NCI-H446 treated with DMSO at 0.1 percent for 48 hours (cell line): Measurements from ENCODE around the gene LRP6.
"Not testable (repeated sequence)": the region's sequence is repeated elsewhere in the genome, so short reads cannot be mapped to it uniquely, and the experiment has no call there.

ENCODE experiments used
- DNase-seq: peaks from one replicate; lab custom pipeline; 2025; lab: John Stamatoyannopoulos, UW

LRP6 gene

DNA sequence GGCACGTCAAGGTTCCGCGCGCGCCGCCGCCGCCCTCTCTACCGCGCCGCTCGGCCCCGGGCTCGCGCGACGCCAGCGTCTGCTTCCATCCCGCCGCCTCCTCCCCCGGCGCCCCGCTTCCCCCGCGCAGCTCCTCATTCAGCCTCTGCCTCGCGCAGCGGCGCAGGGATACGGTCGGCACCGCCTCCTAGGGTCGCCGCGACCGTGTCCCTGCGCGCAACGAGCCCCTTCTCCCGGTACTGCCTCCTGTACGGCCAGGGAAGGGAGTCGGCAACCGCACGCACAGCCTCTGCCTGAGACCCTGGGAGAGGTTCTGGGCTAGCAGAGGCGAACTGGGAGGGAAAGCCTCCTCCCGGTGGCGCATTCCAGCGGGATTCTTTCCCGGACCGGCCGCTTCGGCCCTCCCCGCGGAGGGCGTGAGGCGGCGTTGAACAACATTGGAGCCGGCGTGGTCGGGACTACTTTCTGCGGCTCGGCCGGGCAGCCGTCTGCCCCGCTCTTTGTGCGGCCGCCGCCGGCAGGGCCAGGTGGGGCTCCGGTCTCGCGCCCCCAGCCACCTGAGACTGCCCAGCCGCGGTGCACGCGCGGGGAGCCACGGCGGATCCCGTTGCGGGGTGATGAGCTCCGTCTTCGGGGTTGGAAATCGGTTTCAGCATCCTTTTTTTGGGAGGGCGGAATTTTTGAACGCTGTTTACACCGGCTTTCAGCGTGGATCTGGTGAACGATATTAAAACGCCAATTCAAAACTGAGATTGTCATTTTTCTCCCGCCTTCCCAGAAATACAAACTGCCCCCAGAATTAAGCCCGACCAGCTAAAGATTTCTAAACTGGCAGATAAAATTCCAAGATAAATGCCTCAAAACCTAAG lies at the start of gene LRP6:
Gene LRP6, minus strand, starts transcription at position 172 of the 869 bp plus-strand sequence. CDS start 309 bp downstream, outside the sequence.
- DNase-seq = peak; percentile 83

DNA sequence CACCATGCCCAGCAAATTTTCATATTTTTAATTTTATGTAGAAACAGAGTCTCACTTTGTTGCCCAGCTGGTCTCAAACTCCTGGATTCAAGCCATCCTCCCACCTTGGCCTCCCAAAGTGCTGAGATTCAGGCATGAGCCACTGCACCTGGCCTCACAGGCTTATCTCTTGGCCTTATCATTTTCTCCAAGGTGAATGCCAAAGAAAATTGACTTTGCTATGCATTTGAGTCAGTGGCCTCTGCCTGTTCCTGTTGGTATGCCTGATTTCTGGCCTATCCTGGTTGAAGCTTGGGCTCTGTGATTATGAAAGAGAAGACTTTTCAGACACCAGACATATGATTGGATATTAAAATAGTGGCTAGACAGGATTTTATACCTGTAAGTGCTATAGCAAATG lies 49.0 kb upstream of the LRP6 start:
- no peak for DNase-seq

DNA sequence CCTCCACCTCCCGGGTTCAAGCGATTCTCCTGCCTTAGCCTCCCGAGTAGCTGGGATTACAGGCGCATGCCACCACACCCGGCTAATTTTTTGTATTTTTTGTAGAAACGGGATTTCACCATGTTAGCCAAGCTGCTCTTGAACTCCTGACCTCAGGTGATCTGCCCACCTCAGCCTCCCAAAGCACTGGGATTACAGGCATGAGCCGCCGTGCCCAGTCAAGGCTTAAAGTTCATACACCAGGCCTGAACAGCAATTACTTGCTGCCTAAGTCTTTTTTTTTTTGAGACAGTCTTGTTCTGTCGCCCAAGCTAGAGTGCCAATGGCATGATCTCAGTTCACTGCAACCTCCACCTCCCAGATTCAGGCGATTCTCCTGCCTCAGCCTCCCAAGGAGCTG lies 43.9 kb upstream of the LRP6 start:
- not testable (repeated sequence) for DNase-seq

DNA sequence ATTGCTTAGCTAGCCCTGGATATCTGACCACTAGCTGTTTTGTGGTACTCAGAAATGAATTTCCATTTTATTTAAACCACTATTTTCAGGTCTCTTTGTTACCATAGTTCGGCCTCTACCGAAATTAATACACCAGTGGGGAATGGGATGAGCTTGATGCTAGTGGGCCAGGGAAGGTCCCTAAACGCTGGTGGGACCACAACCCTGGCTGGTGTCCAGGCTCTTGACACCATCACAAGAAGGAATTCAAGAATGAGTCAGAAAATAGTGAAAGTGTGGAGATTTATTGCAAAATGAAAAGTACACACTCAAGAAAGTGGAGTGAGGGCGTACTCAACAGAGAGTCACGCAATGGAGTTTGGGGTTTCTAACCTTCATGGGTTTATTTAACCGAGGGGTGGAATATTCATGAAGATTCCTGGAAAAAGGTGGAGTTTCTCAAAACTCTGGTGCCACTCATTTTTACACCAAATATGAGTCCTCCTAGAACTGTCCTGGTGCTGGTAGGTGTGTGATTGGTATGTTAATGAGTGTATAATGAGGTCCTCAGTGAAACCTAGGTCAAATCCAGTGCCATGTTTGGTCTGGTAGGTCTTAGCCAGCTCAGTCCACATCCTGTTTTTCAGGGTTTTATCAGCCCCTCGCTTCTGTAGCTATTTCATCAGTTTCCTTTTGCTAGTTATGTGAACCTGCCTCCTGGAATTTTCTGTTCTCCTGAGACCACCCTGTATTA lies 38.9 kb upstream of the LRP6 start:
- DNase-seq = no peak

DNA sequence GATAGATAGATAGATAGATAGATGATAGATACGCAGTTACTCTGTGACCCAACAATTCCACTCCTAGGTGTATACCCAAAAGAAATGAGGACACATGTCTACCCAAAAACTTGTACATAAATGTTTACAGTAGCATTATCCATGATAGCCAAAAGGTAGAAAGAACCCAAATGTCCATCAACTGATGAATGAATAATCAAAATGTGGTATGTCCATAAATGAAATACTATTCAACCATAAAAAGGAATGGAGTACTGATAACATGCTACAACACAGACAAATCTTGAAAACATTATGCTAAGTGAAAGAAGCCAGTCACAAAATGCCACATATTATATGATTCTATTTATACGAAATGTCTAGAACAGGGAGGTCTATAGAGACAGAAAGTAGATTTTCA lies 36.1 kb upstream of the LRP6 start:
- no peak for DNase-seq

DNA sequence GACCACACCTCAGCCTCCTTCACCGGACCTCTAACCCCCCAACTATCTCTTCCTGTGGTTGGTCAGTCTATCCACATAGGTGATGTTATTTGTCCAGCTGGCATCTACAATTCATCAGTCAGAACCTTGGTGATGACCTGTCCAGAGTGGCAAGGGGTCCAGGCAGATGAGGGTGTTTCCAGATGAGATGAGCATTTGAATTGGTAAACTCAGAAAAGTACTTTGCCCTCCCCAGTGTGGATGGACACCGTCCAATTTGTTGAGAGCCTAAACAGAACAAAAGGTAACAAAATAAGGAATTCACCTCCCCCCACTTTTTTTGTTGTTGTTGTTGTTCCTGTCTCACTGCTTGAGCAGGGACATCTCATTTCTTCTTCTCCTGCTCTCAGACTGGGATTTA lies 34.3 kb upstream of the LRP6 start:
- no peak for DNase-seq

DNA sequence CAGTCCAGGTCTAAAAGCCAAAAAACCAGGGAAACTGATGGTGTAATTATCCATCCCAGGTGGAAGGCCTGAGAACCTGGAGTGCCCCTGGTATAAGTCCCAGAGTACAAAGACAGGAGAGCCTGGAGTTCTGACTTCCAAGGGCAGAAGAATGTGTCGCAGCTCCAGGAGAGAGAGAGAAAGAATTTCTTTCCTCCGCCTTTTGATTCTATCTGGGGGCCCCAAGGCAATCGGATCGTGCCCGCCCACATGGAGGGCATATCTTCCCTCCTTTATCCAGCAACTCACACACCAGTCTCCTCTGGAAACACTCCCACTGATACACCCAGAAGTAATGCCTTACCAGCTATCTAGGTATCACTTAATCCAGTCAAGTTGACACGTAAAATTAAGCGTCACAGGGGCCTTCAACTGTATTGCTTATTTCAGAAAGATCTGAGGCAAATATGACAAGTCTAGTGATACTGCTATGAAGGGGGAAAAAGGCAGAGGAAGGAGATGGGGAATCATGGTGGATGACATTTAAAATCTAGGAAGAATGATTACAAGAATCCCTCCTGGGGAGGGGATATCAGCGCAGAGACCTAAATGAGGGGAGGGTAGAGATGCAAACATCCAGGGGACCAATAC lies 30.5 kb upstream of the LRP6 start:
- DNase-seq = no peak

DNA sequence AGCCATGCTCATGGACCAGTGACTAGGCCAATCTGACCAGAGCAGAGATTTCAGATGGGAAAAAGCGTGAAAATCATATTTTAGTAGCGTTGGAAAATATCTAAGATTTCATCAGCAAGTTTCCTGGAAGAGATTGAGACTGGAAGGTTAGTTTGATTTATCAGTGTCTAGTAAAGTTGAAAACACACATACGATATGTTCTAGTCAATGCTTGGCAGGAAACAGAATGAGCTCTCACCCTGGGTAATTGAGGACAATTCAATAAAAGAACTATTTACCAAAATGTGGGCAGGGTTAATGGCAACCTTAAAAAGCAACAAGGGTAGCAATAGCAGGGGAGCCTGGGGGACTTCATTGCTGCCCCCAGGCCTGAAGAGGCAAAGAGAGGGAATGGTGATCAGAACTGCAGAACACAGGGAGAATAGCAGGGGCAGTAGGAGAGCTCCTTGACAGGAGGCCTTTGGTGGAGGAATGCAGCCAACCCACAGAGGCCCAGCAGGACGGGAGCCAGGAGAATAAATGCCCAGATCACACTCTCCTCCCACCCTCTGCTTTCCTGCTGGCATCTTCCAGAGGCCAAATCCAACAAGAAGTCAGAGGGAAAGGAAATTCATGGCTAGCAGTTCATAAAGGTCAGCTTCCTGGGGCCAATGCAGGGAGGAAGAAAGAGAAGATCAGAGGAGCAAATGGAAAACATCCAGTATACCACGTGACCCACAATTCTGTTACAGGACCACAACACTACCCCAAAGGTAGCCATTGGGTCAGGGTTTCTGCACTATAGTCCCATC lies 27.6 kb upstream of the LRP6 start:
- no peak for DNase-seq

DNA sequence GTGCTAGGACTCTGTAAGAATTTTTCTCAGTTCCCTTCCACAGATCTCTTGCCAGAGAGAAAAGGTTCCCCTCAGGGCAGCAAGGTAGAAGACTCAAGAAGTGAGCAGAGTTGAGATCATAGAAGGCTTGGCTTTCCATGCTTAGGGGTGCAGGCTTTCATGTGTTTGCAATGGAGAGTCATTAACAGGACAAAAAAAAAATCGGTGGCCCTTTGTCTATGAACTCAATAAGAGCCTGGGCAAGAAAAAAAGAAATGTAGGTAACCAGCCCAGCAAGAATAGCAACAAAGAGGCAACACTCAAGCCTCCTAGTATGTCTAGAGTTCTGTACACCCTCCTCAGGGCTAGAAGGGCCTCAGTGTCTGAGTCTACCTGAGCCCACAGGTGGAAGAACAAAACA lies 23.4 kb upstream of the LRP6 start:
- DNase-seq = no peak

DNA sequence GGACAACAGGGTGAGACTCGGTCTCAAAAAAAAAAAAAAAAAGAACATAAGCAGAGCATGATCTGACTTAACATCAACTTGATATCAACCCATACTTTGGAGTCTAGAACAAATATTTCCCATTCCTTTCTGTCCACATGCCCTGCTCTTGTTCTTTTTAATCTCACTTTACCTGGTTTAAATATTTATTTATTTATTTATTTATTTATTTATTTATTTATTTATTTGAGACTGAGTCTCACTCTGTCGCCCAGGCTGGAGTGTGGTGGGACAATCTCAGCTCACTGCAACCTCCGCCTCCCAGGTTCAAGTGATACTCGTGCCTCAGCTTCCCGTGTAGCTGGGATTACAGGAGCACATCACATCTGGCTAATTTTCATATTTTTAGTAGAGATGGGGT lies 19.6 kb upstream of the LRP6 start:
- DNase-seq = no peak

DNA sequence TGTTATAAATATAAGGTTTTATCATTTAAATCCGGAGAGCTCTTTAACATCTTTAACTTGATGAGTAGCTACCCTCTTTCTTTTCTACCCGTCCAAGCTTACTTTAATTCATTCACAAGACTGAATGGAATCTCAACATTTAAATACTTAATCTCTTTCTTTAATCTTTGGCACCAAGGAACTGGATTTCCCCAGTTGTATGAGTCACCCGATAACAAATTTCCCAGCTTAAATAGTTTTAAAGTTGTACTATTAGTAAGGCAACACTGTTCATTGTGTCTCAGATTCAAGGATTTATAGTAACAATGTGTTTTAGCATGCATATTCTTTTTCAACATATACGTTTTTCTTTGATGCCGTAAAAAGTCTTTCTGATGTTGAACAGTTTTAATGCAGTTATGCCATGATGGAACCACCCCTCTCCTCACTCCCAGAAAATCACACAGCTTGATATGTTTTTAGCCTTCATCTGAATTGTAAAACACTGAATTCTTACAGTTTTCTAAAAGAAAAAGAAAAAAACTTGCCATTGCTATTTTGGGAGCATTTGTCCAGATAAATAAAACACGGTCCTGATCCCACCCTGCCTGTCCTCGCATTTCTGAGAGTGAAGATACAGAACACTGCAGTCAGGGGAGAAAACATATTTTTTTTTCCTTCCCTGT lies 16.0 kb upstream of the LRP6 start:
- no peak for DNase-seq

DNA sequence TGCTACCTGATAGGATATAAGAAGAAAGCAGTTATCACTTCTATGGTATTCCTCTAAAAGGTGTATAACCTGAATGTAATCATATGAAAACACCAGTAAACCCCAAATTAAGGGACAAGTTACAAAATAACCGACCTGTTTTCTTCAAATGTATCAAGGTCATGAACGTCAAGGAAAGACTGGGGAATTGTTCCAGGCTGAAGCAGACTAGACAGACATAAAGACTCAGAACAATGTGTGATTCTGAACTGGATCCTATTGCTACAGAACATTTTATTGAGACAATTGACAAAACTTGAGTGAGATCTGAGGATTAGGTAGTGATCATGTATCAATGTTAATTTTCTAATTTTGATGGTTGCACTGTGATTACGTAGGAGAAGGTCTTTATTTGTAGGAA lies 15.4 kb upstream of the LRP6 start:
- no peak for DNase-seq

DNA sequence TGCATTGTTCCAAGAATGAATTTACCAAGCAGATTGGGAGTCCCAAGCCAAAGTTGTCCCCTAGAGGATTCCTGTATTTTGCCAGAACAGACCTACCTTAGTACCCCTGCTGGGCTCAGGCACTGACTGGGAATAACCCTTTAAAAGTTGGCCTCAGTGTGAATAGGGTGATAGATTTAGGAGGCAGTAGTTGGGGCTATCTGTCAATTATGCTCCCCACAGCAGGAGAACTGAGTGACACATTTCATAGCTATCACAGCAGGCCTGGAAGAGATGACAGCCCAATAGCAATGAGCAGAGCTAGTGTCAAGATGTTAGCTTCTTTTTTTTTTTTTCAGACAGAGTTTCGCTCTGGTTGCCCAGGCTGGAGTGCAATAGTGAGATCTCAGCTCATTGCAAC lies 14.3 kb upstream of the LRP6 start:
- no peak for DNase-seq

DNA sequence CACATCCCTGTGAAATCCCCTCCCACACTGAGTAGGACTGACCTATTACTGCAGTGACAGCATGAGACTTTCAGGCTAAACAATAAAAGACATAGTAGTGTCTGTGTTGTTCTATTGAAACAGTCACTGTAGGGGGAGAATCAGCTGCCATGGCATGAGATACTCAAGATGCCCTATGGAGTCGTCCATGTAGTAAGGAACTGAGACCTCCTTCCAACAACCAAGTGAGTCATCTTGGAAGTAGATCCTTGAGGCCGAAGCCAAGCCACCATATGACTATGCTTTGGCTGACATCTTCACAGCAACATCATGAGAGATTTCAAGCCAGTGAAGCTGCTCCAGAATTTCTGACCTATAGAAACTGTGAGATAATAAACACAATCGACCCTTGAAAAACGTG lies 12.1 kb upstream of the LRP6 start:
- no peak for DNase-seq

DNA sequence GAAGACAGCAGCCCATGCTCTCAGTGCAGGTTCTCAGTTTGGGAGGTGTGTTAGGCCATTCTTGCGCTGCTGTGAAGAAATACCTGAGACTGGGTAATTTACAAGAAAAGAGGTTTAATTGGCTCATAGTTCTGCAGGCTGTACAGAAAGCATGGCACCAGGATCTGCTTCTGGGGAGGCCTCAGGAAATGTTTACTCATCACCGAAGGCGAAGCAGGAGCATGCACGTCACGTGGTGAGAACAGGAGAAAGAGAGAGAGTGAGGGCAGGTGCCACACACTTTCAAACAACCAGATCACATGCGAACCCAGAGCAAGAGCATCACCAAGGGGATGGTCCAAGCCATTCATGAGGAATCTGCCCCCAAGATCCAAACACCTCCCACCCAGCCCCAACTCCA lies 9.0 kb upstream of the LRP6 start:
- no peak for DNase-seq

DNA sequence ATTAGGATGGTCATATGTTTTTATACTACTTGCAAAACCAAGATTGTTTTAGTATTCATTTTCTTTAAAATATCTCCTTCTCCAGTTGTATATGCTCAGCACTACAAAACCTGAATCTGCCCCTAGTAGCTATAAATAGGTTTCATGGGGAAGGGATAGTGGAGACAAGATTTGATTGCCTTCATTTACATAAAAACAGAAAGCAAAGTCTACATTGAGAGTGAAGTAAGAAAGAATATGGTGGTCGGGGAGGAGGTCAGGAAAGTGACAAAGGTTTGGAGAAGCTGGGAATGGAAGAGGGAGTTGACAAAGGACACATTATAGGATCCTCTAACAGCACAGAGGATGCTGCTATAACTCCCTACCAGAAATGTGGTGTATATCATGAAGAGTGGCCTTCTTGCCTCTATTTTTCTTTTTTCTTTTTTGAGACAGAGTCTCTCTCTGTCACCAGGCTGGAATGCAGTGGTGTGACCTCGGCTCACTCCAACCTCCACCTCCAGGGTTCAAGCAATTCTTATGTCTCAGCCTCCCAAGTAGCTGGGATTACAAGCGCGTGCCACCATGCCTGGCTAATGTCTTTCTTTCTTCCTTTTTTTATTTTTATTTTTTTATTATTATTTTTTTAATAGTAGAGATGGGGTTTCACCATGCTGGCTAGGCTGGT lies 6.6 kb upstream of the LRP6 start:
- DNase-seq = no peak

DNA sequence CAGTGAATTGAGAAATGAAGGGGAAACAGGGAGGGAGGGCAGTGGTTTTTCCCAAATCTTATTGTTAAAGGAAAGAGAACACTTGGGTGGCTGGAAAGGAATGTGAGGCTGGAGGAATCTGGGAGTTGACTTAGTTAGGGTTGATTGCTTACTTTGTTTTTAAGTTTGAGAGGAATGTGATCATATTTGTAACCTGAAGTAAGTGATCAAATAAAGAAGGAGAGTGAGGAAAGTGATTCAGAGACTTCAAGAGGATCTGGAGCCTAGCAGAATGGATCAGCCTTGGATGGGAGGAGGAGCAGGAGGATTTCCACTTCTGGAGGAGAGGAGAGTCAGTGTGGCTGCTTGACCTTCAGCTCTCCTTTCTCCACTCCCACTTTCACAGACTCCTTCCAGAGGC lies 6.0 kb upstream of the LRP6 start:
- DNase-seq = no peak

DNA sequence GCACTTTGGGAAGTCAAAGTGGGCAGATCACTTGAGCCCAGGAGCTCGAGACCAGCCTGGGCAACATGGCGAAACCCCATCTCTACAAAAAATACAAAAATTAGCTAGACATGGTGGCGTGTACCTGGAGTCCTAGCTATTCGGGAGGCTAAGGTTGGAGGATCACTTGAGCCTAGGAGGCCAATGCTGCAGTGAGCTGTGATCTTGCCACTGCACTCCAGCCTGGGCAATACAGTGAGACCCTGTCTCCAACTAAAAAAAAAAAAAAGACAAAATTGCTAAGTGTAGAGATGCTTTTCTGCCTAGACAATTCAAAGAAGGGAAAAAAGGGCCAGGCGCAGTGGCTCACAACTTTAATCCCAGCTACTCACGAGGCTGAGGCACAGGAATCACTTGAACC lies 3.4 kb upstream of the LRP6 start:
- DNase-seq = no peak

DNA sequence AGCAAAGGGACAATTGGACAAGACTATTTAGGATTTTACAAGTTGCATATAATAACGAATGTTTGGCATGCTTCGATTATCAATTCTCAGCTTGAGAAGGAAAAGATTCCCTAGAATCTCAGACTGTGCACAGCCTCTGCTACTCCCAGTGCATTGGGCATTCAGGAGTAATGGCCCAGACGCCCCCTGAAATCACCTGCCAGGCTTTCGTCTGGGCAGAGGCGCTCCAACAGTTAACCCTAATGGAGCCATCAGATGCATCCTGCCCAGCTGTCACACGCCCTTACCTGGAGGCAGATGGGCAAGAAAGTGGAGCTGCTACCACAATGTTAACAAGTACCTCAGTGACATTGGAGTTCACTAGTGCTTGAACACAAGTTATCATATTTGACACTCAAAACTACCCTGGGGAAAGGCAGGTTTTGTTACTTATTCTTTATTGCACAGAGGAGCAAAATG lies 927 bp upstream of the LRP6 start:
- DNase-seq = no peak

DNA sequence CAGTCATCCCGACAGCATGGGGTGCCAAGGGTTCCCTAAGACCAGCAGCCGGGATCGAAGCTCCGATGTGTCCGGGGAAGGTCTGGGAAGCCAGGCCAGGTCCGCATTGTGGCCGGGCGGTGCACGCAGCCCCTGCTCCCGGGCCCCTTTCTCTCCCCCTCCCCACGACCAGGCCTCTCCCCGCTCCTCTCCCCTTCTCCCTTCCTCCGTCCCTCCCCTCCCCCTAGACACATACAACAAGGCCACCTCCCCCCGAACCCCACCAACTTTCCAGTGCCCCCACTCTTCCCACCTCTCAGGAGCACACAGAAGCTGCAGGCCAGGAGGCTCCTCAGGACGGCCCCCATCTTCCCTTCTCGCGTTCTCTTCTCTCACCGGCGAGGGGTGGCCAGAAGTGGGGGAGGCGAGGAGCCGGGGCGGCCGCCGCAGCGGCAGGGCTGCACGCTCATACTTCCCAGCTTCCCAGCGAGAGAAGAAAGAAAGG lies 413 bp downstream of the LRP6 start:
- DNase-seq = no peak
